Keratinocyte (primary cell): ENCODE data around the gene TWF2. TPM values are rescaled to one million over a fixed set of nuclear protein-coding genes. Genes with fewer than 3 reads are reported as not detected.

Experiments used
- DNase-seq: peaks from one replicate; pipeline ENCODE4 v3.0.0-alpha.2; 2011; ENCODE audit warnings: low read depth, missing footprints, low spot score
- FAIRE-seq: peaks from 2 replicates; lab custom pipeline; 2011; peaks lifted over from hg19 to GRCh38; lab: Jason Lieb, UNC
- H2AFZ ChIP-seq: 2 replicates; pipeline ENCODE4 v1.6.0; 2012; ENCODE audit warnings: low read length, control low read depth, inconsistent platforms; ENCODE audit not compliant: control insufficient read depth
- H3K27ac ChIP-seq: 2 replicates; pipeline ENCODE4 v1.5.1; 2011; ENCODE audit warnings: low read length; ENCODE audit not compliant: control insufficient read depth, insufficient read depth
- H3K27me3 ChIP-seq: 3 replicates; pipeline ENCODE4 v1.6.0; 2011; ENCODE audit warnings: low read length; ENCODE audit not compliant: control insufficient read depth, insufficient read depth; ENCODE audit errors: extremely low read depth
- H3K36me3 ChIP-seq, 2 experiments: 2 replicates in 1 of 2; 3 replicates in 1 of 2; pipeline ENCODE4 v1.5.1; 2011; ENCODE audit warnings: low read length in 2 of 2, mild to moderate bottlenecking in 1 of 2; ENCODE audit not compliant: control insufficient read depth in 2 of 2, insufficient read depth in 2 of 2; ENCODE audit errors: extremely low read depth in 1 of 2
- H3K4me1 ChIP-seq: 3 replicates; pipeline ENCODE4 v1.5.1; 2011; ENCODE audit warnings: low read length; ENCODE audit not compliant: control insufficient read depth, insufficient read depth; ENCODE audit errors: extremely low read depth
- H3K4me2 ChIP-seq: 3 replicates; pipeline ENCODE4 v1.6.0; 2011; ENCODE audit warnings: low read depth, low read length; ENCODE audit not compliant: control insufficient read depth, insufficient read depth; ENCODE audit errors: extremely low read depth
- H3K4me3 ChIP-seq, 3 experiments: fragments of 200-600 bp in 1 of 3; sonication (generic) in 1 of 3; 2 replicates in 2 of 3; 3 replicates in 1 of 3; pipeline ENCODE4 v1.5.1; 2011 to 2016; ENCODE audit warnings: low read length in 3 of 3, mild to moderate bottlenecking in 3 of 3, control low read depth in 2 of 3, inconsistent platforms in 1 of 3, low read depth in 1 of 3, mixed read lengths in 1 of 3, mixed run types in 1 of 3, moderate library complexity in 1 of 3; ENCODE audit not compliant: control insufficient read depth in 2 of 3, insufficient read depth in 2 of 3; ENCODE audit errors: extremely low read depth in 1 of 3
- H3K79me2 ChIP-seq: 2 replicates; pipeline ENCODE4 v1.6.0; 2012; ENCODE audit warnings: low read length; ENCODE audit not compliant: control insufficient read depth, insufficient read depth
- H3K9ac ChIP-seq: 3 replicates; pipeline ENCODE4 v1.6.0; 2011; ENCODE audit warnings: low read length; ENCODE audit not compliant: control insufficient read depth, insufficient read depth; ENCODE audit errors: extremely low read depth
- H3K9me1 ChIP-seq: 3 replicates; pipeline ENCODE4 v1.6.0; 2011; ENCODE audit warnings: low read length; ENCODE audit not compliant: control insufficient read depth, insufficient read depth; ENCODE audit errors: extremely low read depth
- H3K9me3 ChIP-seq: 2 replicates; pipeline ENCODE4 v1.5.1; 2012; ENCODE audit warnings: low read depth, low read length; ENCODE audit not compliant: control insufficient read depth
- H4K20me1 ChIP-seq: 3 replicates; pipeline ENCODE4 v1.6.0; 2011; ENCODE audit warnings: low read length; ENCODE audit not compliant: control insufficient read depth, insufficient read depth; ENCODE audit errors: extremely low read depth
- CTCF ChIP-seq, 3 experiments: IDR thresholded peaks in 1 of 3; conservative IDR thresholded peaks in 1 of 3; optimal IDR thresholded peaks in 1 of 3; 2 replicates in 2 of 3; 3 replicates in 1 of 3; pipeline versions ENCODE3 to v1.5.1; 2011; ENCODE audit warnings: low read length in 3 of 3, mild to moderate bottlenecking in 3 of 3, moderate library complexity in 2 of 3, control low read depth in 1 of 3, inconsistent platforms in 1 of 3; ENCODE audit not compliant: insufficient read depth in 2 of 3; ENCODE audit errors: extremely low read depth in 1 of 3
- EZH2 ChIP-seq: IDR thresholded peaks from one replicate; pipeline ENCODE4 v1.6.1; 2012; ENCODE audit warnings: inconsistent platforms, mild to moderate bottlenecking, low read length, moderate library complexity
- dilution Hi-C: fragments of 300-500 bp; cut with MboI; formaldehyde crosslinking; loops from one replicate; pipeline ENCODE4 v1.7.0; 2020; ENCODE audit warnings: low sequenced_read_pairs; ENCODE audit not compliant: extremely low pct_ligation_motif_present
- polyA minus RNA-seq, 3 experiments: library from RNA; depleted of rRNA, polyadenylated mRNA; stranded (reverse); fragments of >200 nt; gene quantifications; 1 replicate in 1 of 3; 2 replicates in 1 of 3; 3 replicates in 1 of 3; pipeline ENCODE4 v1.2.3, GENCODE V29; 2011
- polyA plus RNA-seq, 5 experiments: library from polyadenylated mRNA; depleted of rRNA in 3 of 5; stranded (reverse) in 3 of 5; stranded (forward) in 1 of 5; unstranded in 1 of 5; fragments of >200 nt; gene quantifications; 1 replicate in 1 of 5; 2 replicates in 3 of 5; 3 replicates in 1 of 5; pipeline versions ENCODE4 v1.2.1 to v1.2.3, GENCODE V29; 2011 to 2012; ENCODE audit warnings: missing spikeins in 2 of 5, low read depth in 1 of 5, low replicate concordance in 1 of 5

Gene TWF2
- polyA plus RNA-seq (70.4 to 113 TPM (median 77.0 TPM) in 3 replicates), polyA minus RNA-seq (57.0 to 139 TPM (median 67.1 TPM) in 3 replicates)
- polyA plus RNA-seq (2011; ENCODE audit: low read depth), result 17.4 TPM
- polyA plus RNA-seq (2011; cell fraction: cytosol; rRNA removed), result 66.4 and 134 TPM in 2 replicates
- polyA plus RNA-seq (2011; cell fraction: nucleus; rRNA removed), result 63.2 and 86.3 TPM in 2 replicates
- polyA plus RNA-seq (2012; ENCODE audit: low replicate concordance), result 33.1 and 98.3 TPM in 2 replicates
- polyA minus RNA-seq (2011; cell fraction: cytosol; rRNA and poly(A)+ RNA removed), result 124 TPM
- 41.2 and 43.6 TPM in 2 replicates for polyA minus RNA-seq (2011; cell fraction: nucleus; rRNA and poly(A)+ RNA removed)

GRCh38 chr3:52238761-52239701 lies at the start of gene TWF2:
Gene TWF2 (minus strand): TSS chr3:52239158. CDS start chr3:52239016, 142 bp downstream.
- Histone ChIP-seq H2AFZ (peak within 1 kb of the TSS; percentile 88), H3K36me3 (peaks cover 5 to 11% of the 10 kb centered on the region in 2 experiments), H3K9me3 (no peaks in the 10 kb centered on the region), H3K9me1 (no peaks in the 10 kb centered on the region), H3K4me3 (peak within 1 kb of the TSS; percentile 75 to 91 (median 76)), H3K79me2 (peaks cover 49% of the 10 kb centered on the region), H3K4me2 (peak within 1 kb of the TSS; percentile 90), H3K27ac (peak within 1 kb of the TSS; percentile 84), H4K20me1 (peaks cover 5% of the 10 kb centered on the region), H3K27me3 (no peaks in the 10 kb centered on the region), H3K9ac (peak within 1 kb of the TSS; percentile 89), H3K4me1 (peaks cover 36% of the 10 kb centered on the region)
- dilution Hi-C loops, result no loop called here
- no peak for DNase-seq
- peak in 2 of 3 experiments; percentile 39 to 53 for TF ChIP-seq CTCF (optimal IDR thresholded peaks at IDR 0.05 in 1 of 3, IDR thresholded peaks at IDR 0.05 in 1 of 3, conservative IDR thresholded peaks at IDR 0.05 in 1 of 3; ENCODE audit: extremely low read depth in 1 of 3, insufficient read depth in 2 of 3, low read length in 3 of 3)
- no peak for TF ChIP-seq EZH2
- FAIRE-seq, result no peak

GRCh38 chr3:52288674-52289073 lies 49.7 kb upstream of the TWF2 start:
- Histone ChIP-seq H3K9ac (no peak overlapping the region), H3K36me3 (peaks cover 4 to 9% of the 10 kb centered on the region in 2 experiments), H3K27ac (no peak overlapping the region), H3K4me1 (peaks cover 9% of the 10 kb centered on the region), H3K4me2 (peak overlapping the region; percentile 72), H3K4me3 (peak overlapping the region; percentile 65 to 94 (median 88)), H3K9me1 (no peaks in the 10 kb centered on the region), H3K79me2 (peaks cover 7% of the 10 kb centered on the region), H2AFZ (no peak overlapping the region), H4K20me1 (no peaks in the 10 kb centered on the region), H3K27me3 (no peaks in the 10 kb centered on the region), H3K9me3 (no peaks in the 10 kb centered on the region)
- DNase-seq (no peak), FAIRE-seq (no peak)
- TF ChIP-seq EZH2 (no peak), CTCF (optimal IDR thresholded peaks at IDR 0.05 in 1 of 3, IDR thresholded peaks at IDR 0.05 in 1 of 3, conservative IDR thresholded peaks at IDR 0.05 in 1 of 3; ENCODE audit: extremely low read depth in 1 of 3, insufficient read depth in 2 of 3, low read length in 3 of 3) (no peak)
- dilution Hi-C loops, result no loop called here
